Measurements from ENCODE around the gene TP53RK.

TP53RK gene

DNA sequence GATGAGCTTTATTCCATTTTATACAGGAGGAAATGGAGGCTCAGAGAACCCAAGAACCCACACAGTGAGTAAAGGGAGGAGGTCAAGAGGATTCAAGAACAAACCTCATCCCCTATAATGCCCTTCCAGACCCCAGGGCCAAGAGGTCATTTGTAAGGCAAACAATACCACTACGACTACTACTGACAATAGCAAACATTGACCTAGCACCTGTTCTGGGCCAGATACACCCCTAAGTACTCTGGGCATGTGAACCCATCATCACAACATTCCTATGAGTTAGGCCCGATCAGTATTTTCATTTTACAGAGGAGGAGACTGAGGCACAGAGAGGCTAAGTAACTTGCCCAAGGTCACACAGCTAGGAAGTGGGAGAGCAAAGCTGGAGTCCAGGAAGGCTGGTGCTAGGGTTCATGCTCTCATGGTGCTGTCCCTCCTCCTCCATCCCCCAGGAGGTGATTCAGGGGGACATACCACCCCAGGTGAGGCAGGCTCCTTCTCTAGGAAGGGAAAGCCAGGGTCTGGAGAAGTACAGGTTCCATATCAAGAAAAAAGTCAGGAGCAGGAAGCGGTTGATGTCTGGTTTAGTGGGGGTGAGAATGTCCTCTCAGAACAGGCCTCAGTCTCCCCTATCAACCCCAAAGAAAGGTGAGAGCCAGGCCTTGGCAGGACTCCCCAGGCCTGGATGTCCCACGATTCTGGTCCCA, 51.7 kb downstream of the TP53RK start:
- DNase-seq, result no peak

GRCh38 chr20:46637020-46637419, 52.2 kb downstream of the TP53RK start:
- no peak for DNase-seq

DNA sequence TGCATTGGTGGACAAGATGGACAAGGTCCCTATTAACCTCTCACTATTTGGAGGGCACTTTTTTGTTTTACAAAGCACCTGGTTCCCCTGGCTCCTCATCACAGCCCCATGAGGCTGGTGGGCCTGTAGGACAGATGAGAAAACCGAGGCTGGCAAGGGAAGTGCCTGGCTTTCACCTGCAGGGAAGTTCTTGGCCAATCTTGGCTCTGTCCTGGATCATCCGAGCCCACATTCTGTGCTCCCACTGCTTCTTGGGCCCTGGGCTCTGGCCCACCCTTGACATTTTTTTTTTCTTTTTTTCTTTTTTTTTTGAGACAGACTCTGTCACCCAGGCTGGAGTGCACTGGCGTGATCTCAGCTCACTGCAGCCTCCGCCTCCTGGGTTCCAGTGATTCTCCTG, 52.7 kb downstream of the TP53RK start:
- no peak for DNase-seq

- DNase-seq, result peak; percentile 80
These were observed 53.6 kb downstream of the TP53RK start for GRCh38 chr20:46635514-46636136.

DNA sequence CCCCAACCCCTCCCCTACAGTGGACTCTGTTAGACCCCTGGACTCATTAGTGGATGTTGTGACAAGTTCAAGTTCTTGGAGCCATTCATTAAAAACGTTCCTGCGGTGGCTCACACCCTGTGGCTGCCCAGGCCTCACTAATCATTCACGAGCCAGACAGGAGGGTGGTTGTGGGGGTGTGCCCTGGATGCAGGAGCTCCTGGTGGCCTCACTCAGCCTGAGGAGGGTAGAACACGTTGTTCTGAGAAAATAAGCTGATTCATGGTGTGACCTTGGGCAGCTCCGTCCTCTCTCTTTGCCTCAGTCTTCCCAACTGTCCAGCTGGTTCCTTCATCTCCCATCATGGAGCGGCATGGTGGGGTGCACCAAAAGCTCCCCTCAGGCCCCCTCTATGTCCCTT, 54.7 kb downstream of the TP53RK start:
- peak; percentile 72 for DNase-seq
